K562 (cell line): Measurements from ENCODE around the gene HCFC1R1. TPM values are rescaled to one million over a fixed set of nuclear protein-coding genes. Genes with fewer than 3 reads are reported as not detected.

Experiments used
- CBFA2T2 ChIP-seq: fragments of 450-650 bp; conservative IDR thresholded peaks from 2 replicates; pipeline ENCODE4 v1.6.1; 2017; ENCODE audit warnings: mild to moderate bottlenecking
- CCNT2 ChIP-seq: IDR thresholded peaks from 2 replicates; pipeline ENCODE4 v1.6.1; 2011; ENCODE audit warnings: borderline replicate concordance, low read depth, mild to moderate bottlenecking, moderate library complexity, mixed read lengths, low read length; ENCODE audit not compliant: insufficient read length; ENCODE audit errors: extremely low read depth
- GATAD2B ChIP-seq: fragments of 450-650 bp; IDR thresholded peaks from 2 replicates; pipeline ENCODE4 v1.6.1; 2017; ENCODE audit warnings: mild to moderate bottlenecking, borderline replicate concordance
- HSF4 ChIP-seq: fragments of 250-450 bp; sonication (Bioruptor Pico); IDR thresholded peaks from 2 replicates; pipeline ENCODE4 v2.1.2; 2022; ENCODE audit warnings: mild to moderate bottlenecking, moderate library complexity, borderline replicate concordance
- KAT2B ChIP-seq: IDR thresholded peaks from one replicate; pipeline ENCODE4 v1.6.1; 2012; ENCODE audit warnings: low read depth, mild to moderate bottlenecking, control low read depth, inconsistent platforms, low read length, moderate library complexity
- NCOA6 ChIP-seq: fragments of 450-650 bp; IDR thresholded peaks from 2 replicates; pipeline ENCODE4 v1.6.1; 2017; ENCODE audit warnings: mild to moderate bottlenecking
- POLR2A ChIP-seq: fragments of 450-650 bp; conservative IDR thresholded peaks from 2 replicates; pipeline ENCODE4 v1.6.1; 2016
- RAD51 ChIP-seq: fragments of 450-650 bp; IDR thresholded peaks from 2 replicates; pipeline ENCODE4 v1.7.1; 2016; ENCODE audit warnings: low read depth, mild to moderate bottlenecking, borderline replicate concordance
- RBBP5 ChIP-seq: fragments of 200-600 bp; sonication (generic); IDR thresholded peaks from 2 replicates; pipeline ENCODE4 v1.6.1; 2012; ENCODE audit warnings: borderline replicate concordance, mild to moderate bottlenecking, low read length, control low read depth, inconsistent platforms; ENCODE audit not compliant: insufficient read depth, poor library complexity, severe bottlenecking
- SMAD2 ChIP-seq: fragments of 150-350 bp; IDR thresholded peaks from 2 replicates; pipeline ENCODE4 v1.6.1; 2014; ENCODE audit warnings: low read depth, mild to moderate bottlenecking, low read length
- SMC3 ChIP-seq: conservative IDR thresholded peaks from 2 replicates; pipeline ENCODE4 v1.6.1; 2011; ENCODE audit warnings: low read depth, low read length, improper control_type of control experiment; ENCODE audit not compliant: insufficient read depth
- ZFX ChIP-seq: sonication (generic); formaldehyde crosslinking; IDR thresholded peaks from 2 replicates; pipeline ENCODE4 v1.8.0; 2022; ENCODE audit warnings: mild to moderate bottlenecking, missing genetic modification reagents, moderate library complexity
- ZNF263 ChIP-seq: sonication (generic); formaldehyde crosslinking; IDR thresholded peaks from 2 replicates; pipeline ENCODE4 v1.8.0; 2022; ENCODE audit warnings: mild to moderate bottlenecking, missing genetic modification reagents, borderline replicate concordance
- ZNF561 ChIP-seq: fragments of 450-650 bp; formaldehyde crosslinking; conservative IDR thresholded peaks from 2 replicates; pipeline ENCODE4 v1.4.0; 2020; ENCODE audit warnings: mild to moderate bottlenecking, moderate library complexity
- polyA plus RNA-seq, 8 experiments: library from polyadenylated mRNA; depleted of rRNA in 4 of 8; stranded (reverse) in 5 of 8; unstranded in 3 of 8; fragments of >200 nt; fragmentation: Nextera tagmentation in 2 of 8; fragmentation: Illumina TruSeq in 1 of 8; extraction: Ambion mirVana in 2 of 8; extraction: Trizol in 1 of 8; gene quantifications; 2 replicates each; pipeline versions ENCODE4 v1.2.1 to v1.2.3, GENCODE V29; 2011 to 2014; ENCODE audit warnings: inconsistent platforms in 1 of 8, missing spikeins in 1 of 8
- total RNA-seq, 7 experiments: library from RNA; depleted of rRNA in 6 of 7; stranded (reverse); fragments of >200 nt in 6 of 7; fragmentation: Illumina TruSeq in 2 of 7; extraction: Trizol in 2 of 7; gene quantifications; 2 replicates each; pipeline versions ENCODE4 v1.2.1 to v1.2.3, GENCODE V29; 2011 to 2021; ENCODE audit warnings: low replicate concordance in 1 of 7
- TF ChIP-seq, protein P1 (sequence below), 3 experiments: IDR thresholded peaks in 2 of 3; conservative IDR thresholded peaks in 1 of 3; 2 replicates each; pipeline ENCODE4 v1.5.1; 2011 to 2012; ENCODE audit warnings: low read length in 3 of 3, mild to moderate bottlenecking in 3 of 3, control low read depth in 2 of 3, improper control_type of control experiment in 1 of 3, inconsistent platforms in 1 of 3, low read depth in 1 of 3, mixed read lengths in 1 of 3, moderate library complexity in 1 of 3; ENCODE audit not compliant: insufficient read depth in 2 of 3
- TF ChIP-seq, protein P2 (sequence below), 2 experiments: fragments of 450-650 bp; formaldehyde crosslinking in 1 of 2; IDR thresholded peaks; 2 replicates each; pipeline versions ENCODE4 v1.4.0 to v1.6.1; 2014 to 2020; ENCODE audit warnings: mild to moderate bottlenecking in 2 of 2, borderline replicate concordance in 1 of 2, low read depth in 1 of 2

Gene HCFC1R1
- total and polyA plus RNA-seq, 9 of the 15 experiments (the other 6 are each of a cell fraction or from before 2014, with no cell fraction given) = 2.2 to 29.0 (median 11.2) TPM

DNA sequence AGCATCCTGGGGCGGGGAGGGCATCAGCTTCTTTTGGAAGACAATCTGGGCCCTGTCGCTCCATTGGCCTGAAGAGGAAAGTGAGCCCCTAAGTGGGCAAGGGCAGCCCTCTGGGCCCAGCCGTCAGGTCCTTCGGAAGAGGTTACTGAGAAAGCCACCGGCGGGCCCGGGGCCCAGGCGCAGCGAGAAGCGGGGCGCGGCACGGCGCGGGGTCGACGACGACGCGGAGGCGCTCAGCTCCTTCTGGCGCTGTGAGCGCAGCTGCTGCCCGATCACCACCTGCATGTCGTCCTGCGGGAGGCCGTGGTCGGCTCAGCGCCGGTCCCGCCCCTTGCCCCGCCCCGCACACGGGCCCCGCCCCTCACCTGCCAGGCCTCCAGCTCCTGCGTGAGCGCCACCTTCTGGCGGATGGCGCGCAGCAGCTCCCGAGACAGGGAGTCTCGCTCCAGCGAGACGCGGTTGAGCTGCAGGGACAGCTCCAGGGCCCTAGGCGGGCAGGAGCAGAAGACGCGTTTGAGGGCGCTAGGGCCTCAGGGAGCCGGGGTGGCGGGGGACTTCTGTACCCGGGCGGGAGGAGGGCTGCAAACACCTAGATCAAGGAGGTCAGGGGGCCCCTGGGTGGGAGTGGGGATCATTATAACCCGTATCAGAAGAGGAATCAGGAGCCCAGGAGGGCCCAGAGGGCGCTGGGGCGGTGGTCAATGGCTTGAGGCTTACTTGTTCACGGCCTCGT, 4.4 kb upstream of the HCFC1R1 start (continued):
- TF ChIP-seq, protein P1, sequence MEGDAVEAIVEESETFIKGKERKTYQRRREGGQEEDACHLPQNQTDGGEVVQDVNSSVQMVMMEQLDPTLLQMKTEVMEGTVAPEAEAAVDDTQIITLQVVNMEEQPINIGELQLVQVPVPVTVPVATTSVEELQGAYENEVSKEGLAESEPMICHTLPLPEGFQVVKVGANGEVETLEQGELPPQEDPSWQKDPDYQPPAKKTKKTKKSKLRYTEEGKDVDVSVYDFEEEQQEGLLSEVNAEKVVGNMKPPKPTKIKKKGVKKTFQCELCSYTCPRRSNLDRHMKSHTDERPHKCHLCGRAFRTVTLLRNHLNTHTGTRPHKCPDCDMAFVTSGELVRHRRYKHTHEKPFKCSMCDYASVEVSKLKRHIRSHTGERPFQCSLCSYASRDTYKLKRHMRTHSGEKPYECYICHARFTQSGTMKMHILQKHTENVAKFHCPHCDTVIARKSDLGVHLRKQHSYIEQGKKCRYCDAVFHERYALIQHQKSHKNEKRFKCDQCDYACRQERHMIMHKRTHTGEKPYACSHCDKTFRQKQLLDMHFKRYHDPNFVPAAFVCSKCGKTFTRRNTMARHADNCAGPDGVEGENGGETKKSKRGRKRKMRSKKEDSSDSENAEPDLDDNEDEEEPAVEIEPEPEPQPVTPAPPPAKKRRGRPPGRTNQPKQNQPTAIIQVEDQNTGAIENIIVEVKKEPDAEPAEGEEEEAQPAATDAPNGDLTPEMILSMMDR (IDR thresholded peaks at IDR 0.05 in 2 of 3, conservative IDR thresholded peaks at IDR 0.05 in 1 of 3; ENCODE audit: insufficient read depth in 2 of 3, low read depth in 1 of 3, low read length in 3 of 3) = peak; percentile 61 to 96 (median 91); a peak in 5 of 6 replicates
- TF ChIP-seq ZNF561 (CRISPR knock-in tag) (no peak), KAT2B (no peak), ZNF263 (CRISPR knock-in tag) (0 out of 2 replicates have a peak, but pooled peaks have one; percentile 25), POLR2A (0 out of 2 replicates have a peak, but pooled peaks have one; percentile 29), RAD51 (no peak), ZFX (CRISPR knock-in tag) (peak; percentile 30; the same call in 1 of the 2 replicates), HSF4 (CRISPR knock-in tag) (no peak), RBBP5 (peak; percentile 54), CBFA2T2 (peak; percentile 7; the same call in 1 of the 2 replicates), GATAD2B (no peak), SMAD2 (no peak), CCNT2 (peak; percentile 64), SMC3 (peak; percentile 66), NCOA6 (no peak)
- TF ChIP-seq, protein P2, sequence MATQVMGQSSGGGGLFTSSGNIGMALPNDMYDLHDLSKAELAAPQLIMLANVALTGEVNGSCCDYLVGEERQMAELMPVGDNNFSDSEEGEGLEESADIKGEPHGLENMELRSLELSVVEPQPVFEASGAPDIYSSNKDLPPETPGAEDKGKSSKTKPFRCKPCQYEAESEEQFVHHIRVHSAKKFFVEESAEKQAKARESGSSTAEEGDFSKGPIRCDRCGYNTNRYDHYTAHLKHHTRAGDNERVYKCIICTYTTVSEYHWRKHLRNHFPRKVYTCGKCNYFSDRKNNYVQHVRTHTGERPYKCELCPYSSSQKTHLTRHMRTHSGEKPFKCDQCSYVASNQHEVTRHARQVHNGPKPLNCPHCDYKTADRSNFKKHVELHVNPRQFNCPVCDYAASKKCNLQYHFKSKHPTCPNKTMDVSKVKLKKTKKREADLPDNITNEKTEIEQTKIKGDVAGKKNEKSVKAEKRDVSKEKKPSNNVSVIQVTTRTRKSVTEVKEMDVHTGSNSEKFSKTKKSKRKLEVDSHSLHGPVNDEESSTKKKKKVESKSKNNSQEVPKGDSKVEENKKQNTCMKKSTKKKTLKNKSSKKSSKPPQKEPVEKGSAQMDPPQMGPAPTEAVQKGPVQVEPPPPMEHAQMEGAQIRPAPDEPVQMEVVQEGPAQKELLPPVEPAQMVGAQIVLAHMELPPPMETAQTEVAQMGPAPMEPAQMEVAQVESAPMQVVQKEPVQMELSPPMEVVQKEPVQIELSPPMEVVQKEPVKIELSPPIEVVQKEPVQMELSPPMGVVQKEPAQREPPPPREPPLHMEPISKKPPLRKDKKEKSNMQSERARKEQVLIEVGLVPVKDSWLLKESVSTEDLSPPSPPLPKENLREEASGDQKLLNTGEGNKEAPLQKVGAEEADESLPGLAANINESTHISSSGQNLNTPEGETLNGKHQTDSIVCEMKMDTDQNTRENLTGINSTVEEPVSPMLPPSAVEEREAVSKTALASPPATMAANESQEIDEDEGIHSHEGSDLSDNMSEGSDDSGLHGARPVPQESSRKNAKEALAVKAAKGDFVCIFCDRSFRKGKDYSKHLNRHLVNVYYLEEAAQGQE (IDR thresholded peaks at IDR 0.05; ENCODE audit: borderline replicate concordance) = peak; percentile 73
- TF ChIP-seq, protein P2 (CRISPR knock-in tag; IDR thresholded peaks at IDR 0.05; ENCODE audit: low read depth) = no peak; the same call in 1 of the 2 replicates
